ENCODE measurements around the gene WDR20.

The WDR20 gene

DNA sequence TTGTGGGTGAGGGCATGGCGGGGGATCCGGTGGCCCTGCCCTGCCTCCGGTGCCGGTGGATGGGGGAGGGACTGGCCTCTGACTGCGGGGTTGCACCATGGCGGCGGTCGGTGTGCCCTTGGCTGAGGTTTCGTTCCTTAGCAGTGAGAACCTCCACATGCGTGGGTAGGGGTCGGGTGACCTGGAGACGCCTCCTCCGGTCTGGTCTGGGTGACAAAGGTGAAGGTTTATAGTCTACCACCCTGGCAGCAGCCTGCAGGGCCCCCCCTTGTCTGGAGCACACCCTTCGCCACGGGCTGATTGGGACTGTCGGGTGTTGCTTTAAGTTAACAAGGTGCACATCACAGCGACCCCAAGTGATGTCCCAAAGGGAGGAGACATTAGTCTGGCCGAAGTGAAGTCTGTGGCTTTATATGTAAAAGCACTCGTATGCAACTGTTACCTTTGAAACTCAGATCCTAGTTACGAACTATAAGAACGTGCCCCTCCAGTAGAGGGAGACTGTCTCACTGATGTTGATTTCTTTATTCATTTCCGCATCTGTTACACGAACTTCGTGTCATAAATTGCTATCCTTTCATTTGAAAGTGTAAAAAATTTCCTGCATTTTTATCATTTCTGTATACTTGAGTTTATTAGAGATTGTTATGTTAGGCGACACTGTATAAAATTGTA lies 74.4 kb downstream of the WDR20 start:
- no peak overlapping the region for H3K4me3 ChIP-seq (ENCODE audit: low read length)
- TF ChIP-seq CTCF (conservative IDR thresholded peaks at IDR 0.05; ENCODE audit: low read length), result no peak; the same call in 1 of the 2 replicates
- DNase-seq (ENCODE audit: low read depth), result no peak

DNA sequence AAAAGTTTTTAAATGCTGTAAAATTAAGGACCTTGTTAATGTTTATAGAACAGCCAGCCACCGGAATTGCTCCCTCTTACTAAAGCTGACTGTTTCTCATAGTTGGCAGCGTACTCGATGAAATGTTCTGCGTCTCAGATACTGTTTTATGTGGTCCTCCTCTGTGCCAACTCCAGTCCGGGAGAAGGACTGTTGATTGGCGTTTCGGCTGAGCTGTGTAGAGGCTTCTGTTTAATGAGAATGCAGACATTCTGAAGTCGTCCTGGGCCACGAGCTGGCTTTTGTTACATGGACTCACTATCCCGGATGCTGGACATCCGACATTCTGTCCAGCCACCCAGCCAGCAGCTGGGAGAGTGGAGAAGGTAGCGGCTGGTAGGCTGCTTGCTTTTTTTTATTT lies 75.4 kb downstream of the WDR20 start:
- TF ChIP-seq CTCF (conservative IDR thresholded peaks at IDR 0.05; ENCODE audit: low read length), result no peak
- H3K4me3 ChIP-seq (ENCODE audit: low read length), result no peak overlapping the region
- DNase-seq (ENCODE audit: low read depth), result peak; percentile 83

DNA sequence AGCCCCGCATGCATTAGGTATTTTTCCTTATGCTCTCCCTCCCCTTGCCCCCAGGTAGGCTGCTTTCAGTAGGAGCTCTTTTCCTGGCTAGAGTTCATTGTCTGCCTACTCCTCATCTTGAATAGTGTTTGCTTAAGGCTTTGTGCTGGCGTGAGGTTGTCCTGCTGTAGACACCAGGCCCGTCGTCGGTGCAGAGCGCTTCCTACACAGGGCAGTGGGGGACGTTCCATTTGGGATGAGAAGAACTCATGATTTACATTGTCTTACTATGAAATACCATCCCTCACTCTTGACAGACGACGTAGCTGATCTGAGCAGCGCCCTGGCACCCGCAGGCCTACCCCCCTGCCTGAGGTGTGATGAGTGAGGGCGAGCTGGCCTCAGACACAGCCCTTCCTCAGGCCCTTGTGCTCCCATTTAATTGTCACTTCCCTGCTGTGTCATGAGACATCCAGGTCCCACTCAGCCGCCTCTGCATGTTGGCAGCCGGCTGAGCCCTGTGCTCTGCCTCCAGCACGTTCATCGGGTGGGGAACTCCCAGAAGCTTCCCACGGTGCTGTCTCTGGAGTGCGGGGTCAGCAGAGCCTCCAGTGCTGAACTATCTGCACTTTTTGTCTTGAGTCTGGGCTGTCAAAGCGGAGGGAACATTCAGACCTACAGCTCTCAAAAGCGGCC lies 76.0 kb downstream of the WDR20 start:
- no peak overlapping the region for H3K4me3 ChIP-seq (ENCODE audit: low read length)
- no peak for TF ChIP-seq CTCF (conservative IDR thresholded peaks at IDR 0.05; ENCODE audit: low read length)
- no peak for DNase-seq (ENCODE audit: low read depth)

DNA sequence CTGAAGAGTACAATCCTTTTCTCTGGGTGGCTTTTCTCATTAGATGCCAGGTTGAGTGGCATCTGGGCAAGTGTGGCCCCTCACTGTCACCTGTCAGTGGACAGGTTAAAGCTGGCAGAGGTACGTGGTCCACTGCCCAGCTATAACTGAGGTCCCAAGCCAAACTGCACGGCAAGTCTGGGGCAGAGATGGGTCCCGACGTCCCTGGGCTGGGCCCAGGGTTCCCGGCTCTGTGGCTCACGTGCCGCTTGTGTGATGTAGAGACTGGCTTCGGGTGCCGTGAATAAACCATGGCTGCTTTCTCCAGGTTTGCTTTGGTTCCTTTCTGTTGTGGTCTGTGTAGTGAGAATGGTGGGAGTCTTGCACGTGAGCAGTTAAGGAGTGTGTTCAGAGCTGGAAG lies 77.7 kb downstream of the WDR20 start:
- no peak for TF ChIP-seq CTCF (conservative IDR thresholded peaks at IDR 0.05; ENCODE audit: low read length)
- H3K4me3 ChIP-seq (ENCODE audit: low read length), result no peak overlapping the region
- DNase-seq (ENCODE audit: low read depth), result no peak

- TF ChIP-seq CTCF (conservative IDR thresholded peaks at IDR 0.05; ENCODE audit: low read length), result no peak
- H3K4me3 ChIP-seq (ENCODE audit: low read length), result no peak overlapping the region
- DNase-seq (ENCODE audit: low read depth), result no peak
Measured at GRCh38 chr14:102217987-102218421, 78.3 kb downstream of the WDR20 start.

DNA sequence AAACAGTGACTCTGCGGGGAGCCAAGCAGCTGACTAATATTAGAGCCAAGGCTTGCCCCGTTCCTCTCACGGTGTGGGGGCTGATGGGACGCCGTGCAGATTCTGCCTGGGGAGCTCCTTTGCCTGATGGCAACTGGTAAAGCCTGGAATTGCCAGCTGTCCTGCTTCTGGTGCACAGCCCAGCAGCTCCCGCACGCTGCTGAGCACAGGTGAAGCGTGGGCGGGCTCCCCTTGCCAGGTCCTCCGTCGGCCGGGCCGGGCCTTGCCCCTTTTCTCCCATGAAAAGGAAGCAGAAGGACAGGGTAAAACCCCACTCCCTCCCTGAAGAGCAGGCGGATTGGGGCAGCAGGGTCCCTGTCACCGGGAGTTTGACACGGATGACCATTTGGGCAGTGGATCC lies 79.0 kb downstream of the WDR20 start:
- no peak for TF ChIP-seq CTCF (conservative IDR thresholded peaks at IDR 0.05; ENCODE audit: low read length)
- H3K4me3 ChIP-seq (ENCODE audit: low read length), result no peak overlapping the region
- DNase-seq (ENCODE audit: low read depth), result no peak

- H3K4me3 ChIP-seq (ENCODE audit: low read length), result no peak overlapping the region
- TF ChIP-seq CTCF (conservative IDR thresholded peaks at IDR 0.05; ENCODE audit: low read length), result no peak
- DNase-seq (ENCODE audit: low read depth), result no peak
Measured at GRCh38 chr14:102219316-102219715, 79.6 kb downstream of the WDR20 start.
